HG03469 (cell line): ENCODE results near the gene FA2H.
"Not testable (repeated sequence)": the region's sequence is repeated elsewhere in the genome, so short reads cannot be mapped to it uniquely, and the experiment has no call there.

Source experiments
- ATAC-seq: cut with Tn5 transposase; IDR thresholded peaks from one replicate; pipeline ENCODE4 v1.9.1; 2021; ENCODE audit warnings: mild to moderate bottlenecking, moderate library complexity, moderate number of reproducible peaks; ENCODE audit not compliant: unreplicated experiment

FA2H gene

DNA sequence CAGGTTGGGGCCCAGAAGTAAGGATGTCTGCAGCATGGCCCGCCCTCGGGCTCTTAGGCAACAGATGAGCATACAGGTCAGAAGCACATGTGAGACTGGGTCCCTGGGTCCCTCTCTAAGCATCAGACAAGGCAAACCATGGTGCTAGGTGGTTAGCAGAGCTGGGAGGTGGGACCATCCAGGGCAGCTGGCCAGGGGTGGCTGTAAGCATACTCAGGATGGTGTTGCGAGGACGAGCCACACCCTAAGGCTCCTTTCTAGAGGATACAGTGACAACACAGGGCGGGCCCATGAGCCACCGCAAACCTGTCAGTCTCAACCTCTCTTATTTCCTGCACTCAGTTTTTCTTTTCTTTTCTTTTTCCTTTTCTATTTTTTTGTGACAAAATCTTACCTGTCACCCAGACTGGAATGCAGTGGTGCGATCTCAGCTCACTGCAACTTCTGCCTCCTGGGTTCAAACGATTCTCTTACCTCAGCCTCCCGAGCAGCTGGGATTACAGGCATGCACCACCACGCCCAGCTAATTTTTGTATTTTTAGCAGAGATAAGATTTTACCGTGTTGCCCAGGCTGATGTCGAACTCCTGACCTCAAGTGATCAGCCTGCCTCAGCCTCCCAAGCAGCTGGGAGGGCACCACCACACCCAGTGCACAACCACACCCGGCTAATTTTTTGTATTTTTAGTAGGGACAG, 3.6 kb downstream of the FA2H start:
- ATAC-seq, result no peak

DNA sequence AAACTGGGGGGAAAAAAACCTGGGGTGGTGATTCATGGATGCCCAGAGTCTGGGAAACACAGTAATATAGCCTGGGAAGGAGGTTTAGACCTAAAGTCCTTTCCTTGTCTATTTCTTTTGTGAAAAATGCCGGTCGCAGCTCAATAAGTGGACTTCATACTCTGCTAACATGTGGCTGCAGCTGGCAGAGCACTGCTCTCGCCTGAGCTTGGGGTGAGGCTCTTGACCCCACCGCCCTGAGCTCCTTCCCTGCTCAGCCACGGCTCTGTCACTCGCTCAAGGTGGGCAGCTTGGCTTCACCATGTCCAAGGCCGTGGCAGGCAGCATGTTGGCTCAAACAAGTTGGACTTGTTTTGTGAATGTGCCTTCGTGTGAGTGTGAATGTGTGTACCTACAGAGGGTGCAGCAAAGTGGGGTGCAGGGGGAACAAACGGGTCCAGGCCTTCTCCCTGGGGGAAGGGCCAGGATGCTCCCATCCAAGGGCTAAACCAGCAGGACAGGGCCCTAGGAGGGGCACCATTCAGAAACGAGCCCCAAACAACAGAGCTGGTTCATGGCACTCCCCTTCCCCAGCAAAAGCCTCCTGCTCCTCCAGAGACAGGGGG, 4.9 kb downstream of the FA2H start:
- no peak for ATAC-seq

DNA sequence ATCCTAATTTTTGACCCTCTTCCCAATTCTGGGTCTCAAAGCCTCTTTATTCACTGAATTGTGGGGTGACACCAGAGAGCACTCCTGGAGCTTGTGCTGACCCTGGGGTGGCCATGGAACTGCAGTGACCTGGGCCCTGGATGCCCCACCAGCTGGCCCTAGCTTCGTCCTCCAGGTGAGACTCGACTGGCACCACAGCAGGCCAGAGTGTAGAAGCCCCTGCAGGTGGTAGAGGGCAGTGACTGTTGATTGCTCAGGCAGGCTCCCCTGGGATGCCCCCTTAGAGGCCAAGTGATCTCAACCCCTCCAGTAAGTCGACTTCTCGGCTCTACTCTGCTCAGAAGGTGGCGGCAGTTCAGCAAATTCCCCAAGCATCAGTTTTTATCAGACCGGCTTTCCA, 6.4 kb downstream of the FA2H start:
- ATAC-seq, result no peak

DNA sequence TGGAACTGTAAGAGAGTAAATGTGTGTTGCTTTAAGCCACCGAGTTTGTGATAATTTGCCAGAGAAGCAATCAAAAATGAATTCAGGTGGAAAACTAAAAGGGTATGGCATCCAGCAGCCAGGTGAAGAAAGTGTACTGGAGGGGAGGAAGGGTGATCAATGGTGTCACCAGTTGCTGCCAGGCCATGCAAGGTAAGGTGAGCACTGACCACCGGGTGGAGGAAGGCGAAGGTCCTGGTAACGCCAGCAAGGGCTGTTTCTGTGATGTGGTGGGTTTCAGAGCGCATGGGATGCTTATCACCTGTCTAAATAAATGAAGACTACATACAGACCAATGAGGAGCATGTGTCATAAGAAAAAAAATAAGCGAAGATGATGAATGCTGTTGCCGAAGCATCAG, 6.9 kb downstream of the FA2H start:
- ATAC-seq, result no peak

DNA sequence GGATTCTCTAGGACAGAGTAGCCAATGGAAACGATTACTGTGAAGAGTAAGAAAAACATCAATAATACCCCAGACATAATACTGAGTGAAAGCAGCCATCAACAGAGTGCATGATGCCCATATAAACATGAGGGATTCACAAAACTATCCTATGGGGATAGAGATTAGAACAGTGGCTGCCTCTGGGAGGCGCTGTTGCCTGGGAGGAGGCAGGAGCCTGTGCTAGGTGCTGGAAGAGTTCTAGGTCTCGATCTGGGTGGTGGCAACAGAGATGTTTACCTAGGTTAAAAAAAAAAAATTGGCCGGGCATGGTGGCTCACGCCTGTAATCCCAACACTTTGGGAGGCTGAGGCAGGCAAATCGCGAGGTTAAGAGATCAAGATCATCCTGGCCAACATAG, 7.9 kb downstream of the FA2H start:
- no peak for ATAC-seq

DNA sequence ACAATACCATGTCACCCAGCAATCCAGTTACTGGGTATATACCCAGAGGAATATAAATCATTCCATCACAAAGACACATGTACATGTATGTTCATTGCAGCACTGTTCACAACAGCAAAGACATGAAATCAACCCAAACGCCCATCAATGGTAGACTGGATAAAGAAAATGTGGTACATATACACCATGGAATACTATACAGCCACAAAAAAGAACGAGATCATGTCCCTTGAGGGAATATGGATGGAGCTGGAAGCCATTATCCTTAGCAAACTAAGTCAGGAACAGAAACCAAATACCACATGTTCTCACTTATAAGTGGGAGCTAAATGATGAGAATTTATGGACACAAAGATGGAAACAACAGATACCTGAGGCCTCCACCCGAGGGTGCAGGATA, 10.4 kb downstream of the FA2H start:
- ATAC-seq, result not testable (repeated sequence)

DNA sequence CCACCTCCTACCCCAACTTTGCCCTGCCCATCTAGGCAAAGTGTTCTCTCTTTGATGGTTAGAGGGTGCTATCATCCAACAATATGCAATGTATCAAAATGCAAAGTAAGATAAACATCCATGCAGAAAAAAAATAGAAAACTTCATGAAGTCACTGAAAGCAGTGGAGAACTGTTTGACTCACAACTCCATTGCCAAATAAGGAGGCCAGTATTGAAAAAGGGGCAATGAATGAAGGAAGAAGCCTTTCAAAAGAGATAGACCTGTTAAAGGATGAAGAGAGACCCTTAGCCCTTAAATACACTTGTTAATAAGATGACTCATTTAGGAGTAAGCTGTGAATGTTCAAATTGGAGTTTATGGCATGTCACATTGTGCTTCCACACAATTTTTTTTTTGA, 13.0 kb downstream of the FA2H start:
- no peak for ATAC-seq

DNA sequence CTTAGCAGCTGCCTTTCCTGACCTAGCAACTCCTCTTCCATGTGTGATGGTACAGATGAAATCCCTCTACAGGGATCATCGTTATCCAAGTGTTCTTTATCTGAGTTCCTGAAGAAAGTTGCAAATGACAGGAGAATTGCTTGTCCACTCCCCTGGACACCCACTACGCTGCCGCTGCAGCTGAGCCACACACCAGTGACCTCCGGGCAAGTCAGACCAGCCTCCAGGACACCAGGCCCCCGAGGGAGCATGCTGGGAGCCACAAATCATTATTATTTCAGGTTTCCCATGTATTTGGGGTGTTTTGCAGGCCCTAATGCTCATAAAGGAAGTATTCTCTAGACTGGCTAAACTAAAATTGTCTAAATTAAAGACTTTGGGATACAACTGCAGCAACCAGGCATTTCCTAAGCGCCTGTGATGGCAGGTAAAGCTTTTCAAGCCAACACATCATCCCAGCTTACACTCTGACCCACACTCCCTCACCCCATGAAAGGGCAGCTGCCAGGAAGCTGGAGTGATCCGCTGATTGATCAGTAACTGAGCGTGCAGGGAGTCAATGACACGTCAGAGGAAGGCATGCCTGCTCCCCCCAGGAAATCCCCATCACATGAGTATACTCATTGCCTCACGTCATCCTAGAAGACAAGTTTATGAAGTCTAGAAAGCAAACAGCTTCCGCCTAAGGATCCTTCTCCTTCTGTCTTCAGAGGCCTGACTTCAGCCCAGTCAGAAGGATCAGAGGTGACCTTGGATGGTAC, 14.4 kb downstream of the FA2H start:
- no peak for ATAC-seq

DNA sequence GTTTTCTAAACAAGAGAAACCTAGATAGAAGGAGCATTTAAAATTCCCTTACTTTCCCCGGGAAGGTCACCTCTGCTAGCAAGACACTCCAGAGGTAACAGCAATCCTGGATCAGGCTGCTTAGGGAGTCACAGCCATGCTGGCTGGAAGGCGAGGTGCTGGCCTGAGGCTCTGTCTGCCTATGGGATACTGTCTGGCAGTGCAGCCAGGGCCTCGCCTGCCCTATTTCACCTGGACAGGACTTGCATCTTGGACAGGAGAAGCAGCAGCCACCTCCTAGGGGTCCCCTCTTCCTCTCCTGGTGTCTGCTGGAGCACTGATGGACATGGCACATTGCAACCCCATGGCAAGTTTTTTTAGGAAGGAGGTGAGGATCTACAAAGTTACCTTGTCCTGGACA, 15.1 kb downstream of the FA2H start:
- ATAC-seq, result no peak

DNA sequence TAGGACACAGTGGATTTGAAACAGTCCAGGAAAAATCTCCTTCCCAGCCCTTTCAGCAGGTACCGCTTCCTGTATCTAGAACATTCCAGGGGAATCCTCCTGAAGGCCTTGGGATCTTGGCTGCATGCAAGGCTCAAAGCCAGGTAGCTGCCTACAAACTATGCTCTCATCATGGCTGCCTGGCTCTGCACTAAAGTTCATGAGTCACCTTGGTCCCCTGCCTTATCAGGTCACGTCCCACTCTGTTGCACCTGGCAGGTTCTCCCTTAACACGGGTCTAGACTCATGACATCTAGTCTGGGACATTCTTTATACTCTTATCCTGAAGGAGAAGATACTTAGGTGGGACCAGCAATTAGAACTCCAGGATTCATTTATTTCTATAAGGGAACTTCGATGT, 15.8 kb downstream of the FA2H start:
- no peak for ATAC-seq

DNA sequence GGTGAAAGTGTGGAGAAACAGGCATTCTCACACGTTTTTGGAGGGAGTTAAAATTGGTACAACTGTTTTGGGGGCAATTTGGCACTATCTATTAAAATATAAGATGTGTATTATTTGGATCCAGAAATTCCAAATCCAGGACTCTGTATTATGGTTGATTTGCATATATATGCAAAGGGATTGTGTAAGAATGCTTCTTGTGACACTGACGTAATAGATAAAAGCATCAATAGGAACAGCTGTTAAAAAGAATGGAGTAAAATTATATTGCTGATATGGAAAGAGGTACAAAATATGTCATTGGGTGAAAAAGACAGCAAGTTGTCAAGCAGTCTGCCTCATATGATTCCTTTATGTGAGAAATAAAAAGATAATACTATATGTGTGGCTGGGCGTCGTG, 17.3 kb downstream of the FA2H start:
- no peak for ATAC-seq

DNA sequence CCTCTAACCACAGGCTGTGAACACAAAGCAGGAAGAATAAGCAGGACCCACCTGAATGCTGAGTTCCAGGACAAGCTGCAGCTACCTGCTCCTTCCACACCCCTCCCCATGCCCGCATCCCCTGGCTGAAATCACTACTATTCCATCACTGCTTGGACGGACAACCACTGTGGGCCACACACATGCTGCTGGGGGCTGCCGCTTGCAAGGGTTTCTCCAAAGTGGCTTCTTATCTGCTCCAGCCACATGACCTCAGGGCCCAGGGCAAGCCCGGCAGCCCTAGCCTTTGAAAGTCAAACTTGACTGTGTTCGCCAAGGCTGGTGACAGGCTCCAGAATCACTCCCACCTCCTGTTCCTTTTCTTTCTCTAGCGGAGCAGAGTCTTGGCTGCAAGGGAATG, 18.4 kb downstream of the FA2H start:
- no peak for ATAC-seq

DNA sequence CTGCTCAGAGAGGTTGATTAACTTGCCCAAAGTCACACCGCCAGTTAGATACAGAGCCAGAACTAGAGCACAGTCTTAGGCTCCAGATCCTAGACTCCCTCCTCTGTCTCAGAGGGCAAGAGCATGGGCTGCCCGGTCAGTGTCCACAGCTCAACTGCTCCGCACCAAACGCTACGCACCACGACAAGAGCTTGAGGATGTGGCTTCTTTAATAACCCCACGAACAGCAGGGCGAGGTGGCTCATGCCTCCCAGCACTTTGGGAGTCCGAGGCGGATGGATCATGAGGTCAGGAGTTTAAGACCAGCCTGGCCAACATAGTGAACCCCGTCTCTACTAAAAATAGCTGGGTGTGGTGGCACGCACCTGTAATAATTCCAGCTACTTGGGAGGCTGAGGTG, 21.4 kb downstream of the FA2H start:
- no peak for ATAC-seq

DNA sequence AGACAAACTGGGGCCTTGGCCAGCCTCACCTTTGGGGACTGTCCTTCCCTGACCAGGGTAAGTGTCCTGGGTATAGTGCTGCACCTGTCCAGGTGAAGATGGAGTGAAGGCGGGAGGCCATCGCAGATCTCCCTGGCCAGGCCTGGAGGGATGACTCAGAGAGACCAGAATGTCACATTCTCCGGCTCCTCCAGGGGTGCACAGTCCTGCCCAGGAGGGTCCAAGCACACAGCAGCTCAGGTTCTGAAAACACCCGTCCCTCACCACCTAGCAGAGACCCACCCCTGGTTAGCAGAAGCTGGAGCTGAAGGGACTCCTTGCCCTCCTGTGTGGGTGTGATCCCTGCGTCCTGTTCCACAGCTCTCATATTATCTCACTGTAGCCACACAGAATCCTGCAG, 21.9 kb downstream of the FA2H start:
- no peak for ATAC-seq

DNA sequence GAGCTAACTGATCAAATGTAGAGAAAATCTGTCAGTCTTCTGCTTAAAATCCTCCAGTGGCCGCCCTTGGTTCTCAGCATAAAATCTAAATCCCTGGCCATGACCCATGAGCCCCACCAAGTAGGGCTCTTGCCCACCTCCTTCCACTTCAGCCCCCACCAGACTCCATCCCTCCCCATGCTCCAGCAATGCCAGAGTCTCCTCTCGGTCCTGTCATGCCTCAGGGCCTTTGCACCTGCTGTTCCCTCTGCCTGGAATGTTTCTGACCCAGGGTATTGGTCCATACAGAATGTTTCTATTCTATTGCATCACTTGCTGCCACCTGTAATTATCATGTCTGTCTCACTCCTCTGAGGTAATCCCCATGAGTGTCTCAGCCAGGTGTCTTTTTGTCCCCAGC, 22.4 kb downstream of the FA2H start:
- no peak for ATAC-seq

DNA sequence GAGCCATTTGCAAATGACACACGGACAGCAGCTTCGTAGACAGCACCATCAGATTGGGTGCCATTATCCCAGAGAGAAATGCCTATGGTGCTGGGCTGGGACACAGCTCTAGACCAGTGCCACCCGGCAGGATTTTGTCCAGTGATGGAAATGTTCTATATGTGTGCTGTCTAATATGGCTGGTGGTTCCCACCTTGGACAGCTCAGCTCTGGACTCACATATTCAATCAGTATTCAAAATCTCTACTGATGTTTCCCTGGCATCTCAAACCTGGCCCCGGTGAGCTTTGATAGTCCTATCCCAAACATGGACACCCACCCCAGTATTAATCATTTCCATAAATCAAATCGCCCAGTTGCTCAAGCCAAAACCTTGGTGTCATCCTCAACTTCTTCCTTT, 23.0 kb downstream of the FA2H start:
- ATAC-seq, result no peak

DNA sequence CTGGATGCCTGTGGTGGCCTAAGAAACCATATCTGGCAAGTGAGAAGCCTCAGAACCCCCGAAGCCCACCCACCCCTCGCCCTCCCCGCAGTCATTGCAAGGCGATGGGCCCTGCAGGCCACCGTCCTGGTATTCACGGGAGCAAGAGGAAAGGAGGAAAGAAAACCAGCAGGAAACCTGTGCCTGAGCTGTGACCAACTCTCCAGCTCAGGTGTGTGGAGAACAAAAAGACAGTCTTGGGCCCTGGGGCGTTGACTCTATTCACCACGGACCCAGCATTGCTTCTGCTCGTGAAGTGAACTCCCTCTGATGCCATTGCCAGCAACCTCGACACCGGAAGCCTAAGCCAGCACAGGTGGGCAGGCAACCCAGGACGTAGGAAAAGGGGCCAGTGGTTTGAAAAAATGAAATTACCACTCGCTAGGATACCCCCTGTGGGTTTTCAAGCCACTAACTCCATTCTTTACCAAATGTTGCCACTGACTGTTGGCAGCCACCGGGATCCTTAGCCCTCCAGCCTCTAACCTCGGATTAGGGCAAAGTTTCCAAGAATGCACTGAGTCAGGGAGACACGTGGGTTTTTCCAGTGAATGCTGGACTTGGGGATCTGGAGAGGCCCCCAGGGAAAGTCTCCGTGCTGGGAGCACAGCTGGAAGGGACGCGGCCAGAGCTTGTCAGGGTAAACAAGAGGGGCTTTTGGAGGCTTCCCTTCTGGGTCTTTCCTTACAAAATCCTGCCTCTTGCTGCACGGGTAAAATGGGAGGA, 25.1 kb downstream of the FA2H start:
- ATAC-seq, result no peak

DNA sequence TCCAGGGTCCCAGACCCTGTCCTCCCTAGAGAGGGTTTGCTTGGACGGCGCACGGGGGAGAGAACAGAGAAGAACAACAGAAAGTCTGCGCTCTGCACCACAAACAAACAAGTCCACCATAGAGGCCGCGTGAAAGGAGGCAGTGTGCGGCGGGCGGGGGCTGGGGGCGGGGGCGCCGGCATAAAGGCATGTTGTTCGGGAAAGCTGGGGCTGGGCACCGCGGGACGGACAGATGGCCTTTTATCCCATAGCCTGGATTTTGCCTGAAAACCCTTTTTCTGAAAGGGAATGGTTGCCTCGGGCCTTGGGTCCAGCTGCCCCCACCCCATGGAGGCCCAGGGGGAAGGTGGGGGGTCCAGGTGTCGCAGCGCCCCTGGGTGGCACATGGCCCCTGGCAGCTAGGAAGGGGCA, 26.0 kb downstream of the FA2H start:
- ATAC-seq, result no peak

DNA sequence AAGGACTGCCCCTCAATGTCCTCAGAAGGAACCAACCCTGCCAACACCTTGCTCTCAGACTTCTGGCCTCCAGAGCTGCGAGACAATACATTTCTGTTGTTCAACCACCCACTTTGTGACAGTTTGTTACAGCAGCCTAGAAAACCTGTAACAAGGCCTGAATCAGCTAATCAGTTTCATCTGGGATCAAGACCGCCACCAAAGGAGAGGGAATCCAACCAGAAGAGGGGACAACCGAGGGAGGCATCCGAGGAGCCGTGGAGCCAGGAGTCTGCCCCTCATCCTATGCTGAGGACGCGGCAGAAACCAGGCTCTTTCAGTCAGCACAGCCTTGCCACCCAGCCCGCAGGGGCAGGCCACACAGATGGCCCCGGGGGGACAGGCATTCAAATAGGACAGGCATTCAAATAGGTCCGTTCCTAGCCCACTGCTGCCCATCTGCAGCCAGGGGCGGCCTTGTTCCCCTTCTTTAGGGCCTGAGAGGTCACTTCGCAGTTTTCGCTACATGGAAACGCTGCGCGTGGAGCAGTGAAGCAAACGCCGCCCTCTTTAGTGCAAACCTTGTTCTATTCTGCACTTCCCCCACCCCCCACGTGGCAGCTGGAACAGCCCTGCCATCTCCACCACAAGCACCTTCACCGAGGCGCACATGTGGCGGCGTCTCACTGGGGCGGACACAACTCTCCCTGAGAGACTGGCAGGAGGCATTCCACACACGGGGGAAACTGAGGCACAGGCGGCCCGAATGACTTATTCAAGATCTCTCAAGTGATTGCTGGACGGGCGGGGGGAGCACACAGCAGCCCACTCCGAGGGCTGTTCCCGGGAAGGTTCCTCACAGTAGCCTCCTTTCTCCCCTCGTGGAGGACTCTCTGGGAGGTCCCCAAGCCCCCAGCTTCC, 26.7 kb downstream of the FA2H start:
- ATAC-seq, result no peak

DNA sequence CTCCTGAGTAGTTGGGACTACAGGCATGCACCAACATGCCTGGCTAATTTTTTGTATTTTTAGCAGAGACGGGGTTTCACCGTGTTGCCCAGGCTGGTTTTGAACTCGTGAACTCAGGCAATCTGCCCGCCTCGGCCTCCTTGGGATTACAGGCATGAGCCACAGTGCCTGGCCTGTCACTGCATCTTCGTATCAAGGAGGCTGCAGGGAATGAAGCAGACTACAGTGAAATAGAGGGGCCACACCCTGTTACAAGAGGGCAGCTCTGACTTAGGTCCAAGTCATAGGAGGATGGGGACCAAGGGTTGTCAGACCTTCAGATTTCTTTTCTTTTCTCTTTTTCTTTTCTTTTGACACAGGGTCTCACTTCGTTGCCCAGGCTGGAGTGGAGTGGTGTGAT, 28.7 kb downstream of the FA2H start:
- no peak for ATAC-seq
